Lung (tissue), 12 donors: ENCODE data around the gene LCLAT1. TPM values are rescaled to one million over a fixed set of nuclear protein-coding genes. Genes with fewer than 3 reads are reported as not detected.
A peak's percentile ranks its signal among the peaks of the same experiment; 100 is the strongest.

ENCODE experiments used
- ATAC-seq: fragments of 200-7000 bp; cut with Tn5 transposase; one replicate; pipeline ENCODE4 v1.9.1; 2020; ENCODE audit warnings: moderate number of reproducible peaks; ENCODE audit not compliant: insufficient read depth, low FRiP score
- DNase-seq, 3 donors: peaks; one replicate each; pipeline ENCODE4 v3.0.0-alpha.2; 2013 to 2017
- H3K27ac ChIP-seq, 2 donors: one replicate each; pipeline ENCODE4 v1.5.1; 2013; ENCODE audit warnings: mild to moderate bottlenecking in 2 of 2, moderate library complexity in 2 of 2, control low read depth in 1 of 2, inconsistent platforms in 1 of 2, low read depth in 1 of 2, low read length in 1 of 2
- H3K27me3 ChIP-seq, 3 donors: one replicate each; pipeline ENCODE4 v1.5.1; 2013; ENCODE audit warnings: low read length in 2 of 3; ENCODE audit not compliant: control insufficient read depth in 3 of 3, insufficient read depth in 3 of 3
- H3K36me3 ChIP-seq, 4 donors: one replicate each; pipeline ENCODE4 v1.5.1; 2013; ENCODE audit warnings: low read length in 4 of 4, mild to moderate bottlenecking in 1 of 4, moderate library complexity in 1 of 4; ENCODE audit not compliant: control insufficient read depth in 4 of 4, insufficient read depth in 4 of 4
- H3K4me1 ChIP-seq, 5 donors: one replicate each; pipeline ENCODE4 v1.5.1; 2013; ENCODE audit warnings: low read length in 5 of 5, mild to moderate bottlenecking in 2 of 5, moderate library complexity in 1 of 5; ENCODE audit not compliant: control insufficient read depth in 5 of 5, insufficient read depth in 5 of 5
- H3K4me3 ChIP-seq: one replicate; pipeline ENCODE4 v1.5.1; 2013; ENCODE audit warnings: mild to moderate bottlenecking, control low read depth, moderate library complexity
- H3K9ac ChIP-seq, 2 donors: one replicate each; pipeline ENCODE4 v1.5.1; 2013; ENCODE audit warnings: low read length in 2 of 2, control low read depth in 1 of 2; ENCODE audit not compliant: insufficient read depth in 1 of 2
- H3K9me3 ChIP-seq, 4 donors: one replicate each; pipeline ENCODE4 v1.5.1; 2013; ENCODE audit warnings: low read length in 3 of 4, mild to moderate bottlenecking in 1 of 4, moderate library complexity in 1 of 4; ENCODE audit not compliant: control insufficient read depth in 4 of 4, insufficient read depth in 3 of 4
- CTCF ChIP-seq: IDR thresholded peaks from 2 replicates; pipeline ENCODE4 v1.5.1; 2012; ENCODE audit warnings: mild to moderate bottlenecking; ENCODE audit errors: control extremely low read depth, extremely low read depth
- WGBS, 2 donors: extraction: QIAGEN DNeasy Blood & Tissue Kit; methylation state at CpG; one replicate each; pipeline ENCODE4 v1.1.7; 2013; 5-methylcytosine and 5-hydroxymethylcytosine counted together
- polyA plus RNA-seq, 2 donors: library from polyadenylated mRNA; stranded (reverse); fragments of 200-250 nt; gene quantifications; one replicate each; pipeline ENCODE4 v1.2.1, GENCODE V29; 2013
- total RNA-seq, 2 donors: library from RNA; depleted of rRNA in 1 of 2; stranded (reverse); fragments of >200 nt in 1 of 2; gene quantifications; one replicate each; pipeline ENCODE4 v1.2.1, GENCODE V29; 2014 to 2021
- donor health status: control.
- donor health status: control.
- donor health status: Bipolar disorder and iron deficiency.
- donor health status: healthy.
- donor health status: DM: yes; HTN: yes; CAD: no.

Gene LCLAT1
- total and polyA plus RNA-seq, 4 donors: 2.4 to 24.2 (median 10.8) TPM

GRCh38 chr2:30456579-30456978 is 9.5 kb downstream of the LCLAT1 start:
- Histone ChIP-seq H3K36me3 (peaks cover 0 to 2% (median 0%) of the 10 kb centered on the region in 4 donors), H3K4me1 (peaks cover 0 to 41% (median 3%) of the 10 kb centered on the region in 5 donors), H3K4me3 (no peak overlapping the region), H3K27ac (no peak overlapping the region), H3K27me3 (no peaks in the 10 kb centered on the region), H3K9ac (no peak overlapping the region), H3K9me3 (peaks cover 0 to 3% (median 0%) of the 10 kb centered on the region in 4 donors)
- no peak for TF ChIP-seq CTCF
- WGBS, 2 donors: 95 to 99% methylated on average over 2 of the region's 2 CpGs
- DNase-seq: no peak
- no peak for ATAC-seq

GRCh38 chr2:30457296-30457695 is 10.2 kb downstream of the LCLAT1 start:
- H3K9ac ChIP-seq: no peak overlapping the region
- peaks cover 0 to 2% (median 0%) of the 10 kb centered on the region in 4 donors for H3K36me3 ChIP-seq
- no peak overlapping the region for H3K27ac ChIP-seq
- peaks cover 0 to 45% (median 3%) of the 10 kb centered on the region in 5 donors for H3K4me1 ChIP-seq
- DNase-seq (no peak), ATAC-seq (no peak)
- no peaks in the 10 kb centered on the region for H3K27me3 ChIP-seq
- no peak for TF ChIP-seq CTCF
- H3K4me3 ChIP-seq: no peak overlapping the region
- H3K9me3 ChIP-seq: peaks cover 0 to 3% (median 0%) of the 10 kb centered on the region in 4 donors

GRCh38 chr2:30459140-30459539 is 12.1 kb downstream of the LCLAT1 start:
- no peak for TF ChIP-seq CTCF
- Histone ChIP-seq H3K36me3 (peaks cover 0 to 2% (median 0%) of the 10 kb centered on the region in 4 donors), H3K27ac (peak overlapping the region in 1 of 2 donors; percentile 53), H3K4me3 (no peak overlapping the region), H3K9me3 (peaks cover 0 to 3% (median 0%) of the 10 kb centered on the region in 4 donors), H3K4me1 (peaks cover 0 to 36% (median 3%) of the 10 kb centered on the region in 5 donors), H3K27me3 (no peaks in the 10 kb centered on the region), H3K9ac (no peak overlapping the region)
- 48 to 75% methylated on average over 2 of the region's 2 CpGs for WGBS, 2 donors
- ATAC-seq (no peak), DNase-seq (no peak)
